Globus pallidus (tissue), 1 donor: Measurements from ENCODE around the gene ALS2.
A peak's percentile ranks its signal among the peaks of the same experiment; 100 is the strongest.

ENCODE experiments used
- DNase-seq: peaks from one replicate; pipeline ENCODE4 v3.0.0-alpha.2; 2015; ENCODE audit warnings: low spot score

Gene ALS2

DNA sequence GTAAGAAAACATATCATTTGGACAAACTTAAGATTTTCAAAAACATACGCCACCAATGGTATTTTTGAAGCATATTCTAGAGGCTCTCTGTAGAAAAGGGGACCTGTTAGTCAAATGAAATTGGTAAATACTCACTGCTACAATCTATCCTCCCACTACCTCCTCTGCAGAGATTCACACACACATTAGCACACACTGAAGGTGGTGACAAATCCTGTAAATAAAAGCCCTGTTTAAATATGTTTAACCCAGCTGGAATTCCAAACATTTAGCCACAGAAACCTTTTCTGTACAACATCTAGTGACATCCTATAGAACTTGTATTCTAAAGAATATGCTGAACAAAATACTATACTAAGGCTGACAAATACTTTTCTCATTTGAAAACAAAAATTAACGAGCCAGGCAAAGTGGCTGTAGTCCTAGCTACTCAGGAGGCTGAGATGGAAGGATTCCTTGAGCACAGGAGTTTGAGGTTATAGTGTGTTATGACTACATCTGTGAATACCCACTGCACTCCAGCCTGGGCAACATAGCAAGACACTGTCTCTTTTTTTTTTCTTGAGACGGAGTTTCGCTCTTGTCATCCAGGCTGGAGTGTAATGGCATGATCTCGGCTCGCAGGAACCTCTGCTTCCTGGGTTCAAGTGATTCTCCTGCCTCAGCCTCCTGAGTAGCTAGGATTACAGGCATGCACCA, 25.9 kb downstream of the ALS2 start:
- DNase-seq = no peak

DNA sequence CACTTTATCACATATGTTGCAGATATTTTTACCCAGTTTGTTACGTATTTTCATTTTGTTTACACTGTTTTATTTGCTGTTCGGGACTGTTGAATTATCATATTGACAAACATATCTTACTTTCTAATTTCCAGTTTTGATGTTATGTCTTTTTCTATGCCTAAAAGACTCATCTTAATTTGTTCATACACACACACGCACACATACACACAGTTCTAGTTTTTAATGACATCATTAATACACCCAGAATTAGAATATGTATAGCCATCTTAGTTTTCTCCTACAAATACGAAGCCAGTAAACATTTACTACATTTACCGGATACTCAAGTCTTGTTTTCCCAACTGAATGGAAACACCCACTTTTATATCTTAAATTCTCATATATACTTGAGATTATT, 29.2 kb downstream of the ALS2 start:
- no peak for DNase-seq

DNA sequence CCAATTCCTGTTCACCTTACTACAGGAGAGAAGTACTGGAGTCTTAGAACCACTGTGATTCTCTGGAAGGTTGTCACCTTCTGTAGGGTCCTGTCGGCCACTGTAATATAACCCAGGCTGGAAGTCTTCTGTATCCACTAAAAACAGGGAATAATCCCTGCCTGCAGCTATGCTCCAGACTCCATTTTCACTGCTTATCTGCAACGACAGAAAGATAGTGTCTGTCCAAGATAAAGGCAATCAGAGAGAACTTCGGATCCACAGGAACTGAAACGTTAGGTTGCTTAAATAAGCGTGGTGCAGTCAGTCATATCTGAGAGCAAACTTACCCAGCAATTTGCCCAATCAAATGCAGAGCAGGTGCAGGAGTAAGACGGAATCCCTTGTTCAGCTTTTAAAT, 34.2 kb downstream of the ALS2 start:
- no peak for DNase-seq

DNA sequence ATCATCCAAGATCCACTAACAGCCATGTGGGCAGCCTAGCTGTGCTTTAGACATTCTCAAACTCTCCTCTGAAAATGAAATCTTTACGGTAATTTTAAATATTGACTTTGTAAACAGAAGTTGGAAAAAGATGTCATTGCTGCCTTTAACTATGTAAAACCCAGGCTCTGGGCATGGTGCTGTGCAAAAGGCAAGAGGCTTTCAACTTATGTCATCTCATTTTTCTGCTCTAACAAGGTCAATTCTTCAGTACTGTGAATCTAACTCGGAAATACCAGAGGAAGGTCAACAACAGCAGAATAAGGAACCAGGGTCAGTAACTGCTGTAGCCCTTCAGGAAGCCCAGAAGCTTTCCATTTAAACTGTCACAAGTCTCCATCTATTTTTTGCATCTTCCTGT, 45.2 kb downstream of the ALS2 start:
- no peak for DNase-seq

DNA sequence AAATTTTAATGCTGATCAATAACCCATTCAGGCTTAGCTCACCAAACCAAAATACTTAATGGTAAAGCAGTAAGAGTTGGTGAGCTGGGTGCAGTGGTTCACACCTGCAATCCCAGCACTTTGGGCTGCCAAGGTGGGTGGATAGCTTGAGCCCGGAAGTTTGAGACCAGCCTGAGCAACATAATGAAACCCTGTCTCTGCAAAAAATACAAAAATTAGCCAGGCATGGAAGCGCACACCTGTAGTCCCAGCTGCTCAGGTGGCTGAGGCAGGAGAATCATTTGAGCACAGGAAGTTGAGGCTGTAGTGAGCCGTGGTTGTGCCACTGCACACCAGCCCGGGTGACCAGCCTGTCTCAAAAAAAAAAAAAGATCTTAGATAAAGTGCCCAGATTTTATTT, 46.6 kb downstream of the ALS2 start:
- DNase-seq = no peak

DNA sequence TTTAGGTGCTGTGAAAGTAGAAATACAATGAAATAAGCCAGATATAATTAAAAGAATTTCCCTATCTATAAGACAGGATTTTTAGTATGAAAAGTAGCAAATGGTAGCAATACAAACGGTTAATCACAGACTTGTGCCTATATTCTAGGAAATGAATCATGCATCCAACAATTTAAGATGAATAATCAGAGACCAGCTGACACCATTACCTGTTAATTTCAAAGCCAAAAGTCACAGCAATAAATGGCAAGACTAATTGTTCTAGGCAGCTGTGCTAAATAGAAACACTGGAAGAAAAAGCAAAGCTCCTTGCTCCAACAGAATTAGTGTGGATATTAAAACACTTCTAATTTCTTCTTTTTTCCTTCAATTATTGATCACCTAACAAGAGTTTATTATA, 47.2 kb downstream of the ALS2 start:
- DNase-seq = no peak

DNA sequence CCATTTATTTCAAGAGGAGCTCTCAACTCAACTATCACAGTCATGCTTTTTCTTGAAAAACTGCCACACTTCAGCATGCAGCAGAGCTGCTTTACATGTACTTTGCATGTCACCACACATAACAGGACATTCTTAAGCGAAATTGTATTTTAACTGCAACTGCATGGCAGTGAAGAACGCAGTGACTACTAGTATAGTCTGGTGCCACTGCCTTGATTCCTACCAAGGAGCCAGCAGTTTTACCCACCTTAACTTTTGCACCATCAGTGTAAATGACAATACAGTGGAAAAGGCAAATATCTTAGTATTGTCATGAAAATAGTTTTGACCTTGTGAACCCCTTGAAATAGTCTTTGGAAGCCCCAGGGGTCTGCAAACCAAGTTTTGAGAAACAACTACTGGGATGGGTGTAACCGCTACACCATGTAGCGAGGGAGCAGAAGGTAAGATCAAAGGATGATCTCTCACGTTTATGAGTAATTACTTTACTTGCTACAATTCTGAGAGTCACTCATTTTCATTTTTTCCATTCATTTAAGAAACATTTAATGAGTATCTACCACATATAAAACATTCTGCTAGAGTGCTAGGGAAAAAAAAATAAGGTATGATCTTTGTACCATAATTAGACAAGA, 50.0 kb downstream of the ALS2 start:
- no peak for DNase-seq

DNA sequence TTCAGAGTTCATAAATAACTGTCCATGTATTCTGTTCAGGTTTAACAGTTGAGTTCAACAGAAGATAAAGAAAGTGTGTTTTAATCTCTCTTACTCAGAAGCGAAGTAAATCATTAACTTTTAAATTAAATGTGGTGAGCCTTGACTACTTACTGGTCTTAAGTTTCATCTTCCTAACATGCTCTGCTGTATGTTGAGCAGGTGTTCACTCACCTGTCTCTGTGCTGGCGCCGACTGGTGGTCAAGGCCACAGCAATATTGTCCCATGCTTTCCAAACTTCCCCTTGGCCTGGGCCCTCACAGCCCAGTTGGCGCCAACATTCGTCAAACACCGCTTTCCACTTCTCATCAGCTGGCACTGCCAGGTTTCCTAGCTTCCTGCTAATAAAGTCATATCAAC, 65.3 kb downstream of the ALS2 start:
- DNase-seq = no peak

DNA sequence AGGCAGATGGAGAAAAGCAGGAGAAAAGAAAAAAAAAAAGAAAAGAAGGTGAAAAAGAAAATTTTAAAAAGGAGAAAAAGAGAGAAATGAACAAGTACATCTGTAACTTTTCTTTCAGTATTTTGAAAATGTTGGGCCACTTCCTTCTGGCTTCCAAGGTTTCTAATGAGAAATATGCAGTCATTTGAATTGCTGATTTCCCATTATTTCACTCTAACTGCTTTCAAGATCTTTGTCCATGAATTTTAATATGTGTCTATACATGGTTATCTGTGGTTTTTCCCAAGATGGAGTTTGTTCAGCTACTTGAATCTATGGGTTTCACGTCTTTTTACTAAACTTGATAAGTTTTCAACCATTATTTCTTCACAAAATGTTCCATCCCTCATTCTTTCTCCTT, 68.0 kb downstream of the ALS2 start:
- no peak for DNase-seq

DNA sequence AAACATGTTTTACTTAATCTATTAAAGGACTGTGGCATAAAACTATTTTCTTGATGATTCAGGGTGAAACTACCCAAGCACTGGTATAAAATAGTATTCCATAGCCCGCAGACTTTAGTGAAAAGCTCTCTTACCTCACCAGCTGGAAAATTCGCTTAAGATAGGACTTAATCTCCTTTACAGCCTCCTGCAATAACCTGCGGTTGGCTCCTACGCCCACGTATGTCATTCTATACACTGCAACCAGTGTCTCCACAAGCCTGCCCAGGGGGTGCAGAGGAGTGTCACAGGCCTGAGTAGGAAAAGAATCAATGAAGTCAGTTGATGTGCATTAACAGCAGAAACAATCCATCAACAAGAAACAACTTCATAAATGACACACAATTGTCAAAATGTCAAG, 71.0 kb downstream of the ALS2 start:
- DNase-seq = no peak

DNA sequence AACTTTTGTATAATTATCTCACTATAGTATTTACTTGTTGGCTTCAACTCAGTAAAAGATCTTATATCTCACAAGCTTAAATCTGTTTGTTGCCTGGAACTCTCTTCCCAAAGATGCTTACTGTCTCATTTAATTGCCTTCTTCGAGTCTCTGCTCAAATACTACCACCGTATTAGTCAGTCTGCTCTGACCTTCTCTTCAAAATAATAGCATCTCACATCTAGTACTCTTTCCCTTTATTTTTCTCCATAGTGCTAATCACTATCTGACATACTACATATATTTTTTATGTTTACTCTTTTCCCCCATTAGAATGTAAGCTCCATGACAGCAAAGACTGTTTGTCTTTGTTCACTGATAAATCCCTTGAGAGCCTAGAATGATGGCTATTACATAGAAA, 71.7 kb downstream of the ALS2 start:
- no peak for DNase-seq

DNA sequence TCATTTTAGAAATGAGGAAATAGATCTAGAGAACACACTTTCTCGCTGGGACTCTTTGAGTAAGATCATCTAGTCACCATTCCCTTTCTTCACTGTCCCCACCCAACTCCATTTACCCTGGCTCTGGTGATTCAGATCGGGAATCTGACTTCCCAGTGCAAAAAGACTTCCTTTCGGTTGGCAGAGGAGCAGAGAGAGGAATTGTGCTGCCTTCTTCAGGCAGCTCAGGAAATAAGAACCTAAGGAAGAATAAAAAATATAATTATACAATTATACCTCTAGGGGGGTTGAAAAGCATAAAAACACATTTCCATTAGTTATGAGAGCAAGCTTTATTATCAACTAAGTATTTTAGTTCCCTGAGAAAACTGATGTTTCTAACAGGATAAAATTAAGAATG, 73.0 kb downstream of the ALS2 start:
- no peak for DNase-seq

DNA sequence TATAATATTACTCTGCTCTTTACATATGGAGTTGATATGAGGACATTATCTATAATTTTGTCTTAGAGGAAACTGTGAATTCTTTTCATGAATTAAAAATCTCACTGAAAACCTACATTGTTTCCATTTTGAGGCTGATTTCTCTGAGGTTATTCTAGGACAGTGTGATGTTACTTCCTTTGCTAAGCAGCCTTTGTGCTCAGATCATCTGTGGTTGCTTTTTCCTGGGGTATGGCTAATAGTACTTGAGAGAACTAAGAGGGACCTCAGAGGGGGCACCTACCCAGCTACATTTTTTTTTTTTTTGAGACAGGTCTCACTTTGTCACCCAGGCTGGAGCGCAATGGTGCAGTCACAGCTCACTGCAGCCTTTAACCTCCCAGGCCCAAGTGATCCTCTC, 73.6 kb downstream of the ALS2 start:
- DNase-seq = no peak

DNA sequence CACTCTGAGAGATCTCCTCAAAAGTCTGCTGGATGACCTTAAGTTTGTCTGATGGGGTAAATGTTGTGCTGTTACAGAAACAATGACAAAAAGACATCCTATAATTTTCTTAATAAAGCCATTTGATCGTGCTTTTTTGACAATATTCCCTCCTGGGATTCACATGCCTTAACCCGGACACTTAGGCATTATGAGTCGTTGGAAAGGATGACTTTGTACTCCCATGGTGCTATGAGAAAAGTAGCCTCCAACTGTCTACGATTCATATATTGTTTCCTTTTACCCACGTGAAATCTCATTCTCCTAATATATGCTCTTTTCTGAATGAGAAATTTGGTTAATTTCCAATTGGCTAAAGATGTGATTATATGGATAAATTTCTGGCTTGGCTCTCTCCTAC, 76.2 kb downstream of the ALS2 start:
- DNase-seq = no peak

DNA sequence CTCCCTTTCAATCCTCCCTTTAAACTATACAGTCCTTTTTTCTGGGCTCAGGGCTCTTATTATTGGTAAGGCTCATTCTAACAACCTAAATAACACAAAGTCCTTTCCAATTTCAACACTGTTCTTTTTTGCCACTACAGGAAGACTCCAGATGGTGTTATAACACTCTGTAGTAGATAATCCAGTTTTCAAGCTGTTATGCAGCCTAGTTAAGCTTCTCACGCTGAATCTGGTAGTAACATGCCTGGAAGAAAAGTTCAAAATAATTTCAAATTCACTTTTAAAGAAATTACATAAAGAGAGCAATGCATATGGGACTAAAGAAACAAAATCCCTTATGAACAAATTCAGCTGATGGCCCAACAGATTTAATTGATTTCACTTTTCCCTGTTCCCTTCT, 79.1 kb downstream of the ALS2 start:
- no peak for DNase-seq

DNA sequence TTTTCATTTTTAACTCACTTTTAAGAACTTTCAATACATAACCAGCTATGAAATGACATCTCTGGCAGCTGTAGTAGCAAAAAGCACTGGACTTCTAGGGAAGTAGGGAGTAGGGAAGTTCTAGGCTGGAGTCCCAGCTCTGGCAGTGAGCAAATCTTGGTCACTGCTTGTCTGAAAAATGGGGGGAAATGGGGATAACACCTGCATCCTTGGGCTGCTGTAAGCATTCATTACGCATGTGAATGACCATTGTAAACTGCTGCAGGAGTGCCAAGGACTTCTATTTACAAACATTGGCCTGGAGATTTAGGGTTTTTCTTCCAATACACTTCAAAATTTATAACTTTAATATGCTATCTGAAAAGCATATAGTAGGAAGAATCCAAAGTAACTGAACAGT, 81.3 kb downstream of the ALS2 start:
- DNase-seq = no peak

DNA sequence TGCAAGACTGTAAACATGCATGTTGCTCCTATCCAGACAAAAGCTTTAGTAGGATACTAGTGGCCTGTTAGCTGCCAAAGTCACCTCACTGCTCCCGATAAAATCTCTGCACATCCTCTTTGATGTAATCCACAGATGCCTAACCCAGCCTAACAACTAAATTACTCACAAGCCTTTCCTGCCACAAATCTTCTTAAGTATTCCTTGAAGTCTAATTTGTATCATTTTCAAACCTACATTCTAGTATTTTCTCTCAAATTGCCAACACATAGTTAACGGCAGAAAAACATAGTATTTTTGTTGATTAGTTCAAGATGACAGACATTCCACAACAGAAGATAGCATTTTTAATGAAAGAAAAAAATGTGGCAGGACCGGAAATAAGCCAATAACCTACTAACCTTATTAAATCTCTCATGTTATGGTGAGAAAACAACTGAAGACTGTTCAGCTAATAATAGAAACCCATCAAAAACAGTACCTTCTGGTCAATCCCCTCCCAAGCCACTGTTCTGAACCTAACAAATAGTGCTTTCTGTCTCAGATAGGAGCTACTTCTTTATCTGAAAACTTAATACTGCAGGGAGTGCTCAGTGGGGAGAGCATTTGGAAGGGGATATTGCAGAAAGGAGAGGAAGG, 82.0 kb downstream of the ALS2 start, which contains the start of gene MPP4:
Gene MPP4 (minus strand): TSS at position 57 of the 639 bp plus-strand sequence. CDS start 4,690 bp downstream, outside the sequence.
- DNase-seq = no peak

DNA sequence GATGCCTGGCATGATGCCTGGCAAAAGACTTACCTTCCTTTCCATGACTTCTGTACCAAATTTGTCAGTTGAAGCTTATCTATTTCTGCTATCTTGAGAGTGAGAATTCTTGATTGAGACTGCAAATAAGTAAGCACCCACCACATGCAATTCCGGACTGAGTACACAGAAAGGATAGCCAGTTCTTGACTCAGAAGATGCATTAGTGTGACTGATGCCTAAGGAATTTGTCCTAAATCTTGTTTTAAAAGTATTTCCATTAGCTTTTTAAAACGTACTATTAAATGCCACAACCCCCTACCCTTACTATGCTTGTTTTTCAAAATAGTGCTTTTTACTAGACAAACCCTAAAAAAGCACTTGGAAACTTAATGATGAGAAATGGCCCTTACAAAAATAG, 82.8 kb downstream of the ALS2 start:
- DNase-seq = no peak

DNA sequence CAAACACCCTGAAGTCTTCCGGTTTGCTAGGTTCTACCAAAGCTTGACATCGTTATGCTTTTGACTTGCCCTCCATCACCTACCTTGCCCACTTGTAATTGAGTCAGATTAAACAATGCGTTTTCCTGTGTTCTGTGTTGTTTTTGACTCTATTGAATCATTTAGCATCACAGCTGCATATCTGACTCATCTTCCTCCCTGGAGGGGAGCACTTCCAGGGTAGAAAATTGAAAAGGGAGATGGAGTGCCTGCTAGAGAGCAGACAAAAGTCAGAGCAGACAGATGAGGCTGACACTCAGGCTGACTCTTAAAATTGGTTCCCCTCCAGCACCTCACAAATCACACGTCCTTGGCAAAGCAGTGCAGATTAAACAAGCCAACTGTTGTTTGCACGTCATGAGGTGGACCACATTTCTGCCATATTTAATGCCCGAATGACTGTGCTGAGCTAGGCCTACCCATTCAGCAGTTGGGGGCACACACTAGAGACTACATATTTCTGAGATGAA, 84.5 kb downstream of the ALS2 start:
- peak; percentile 14 for DNase-seq

DNA sequence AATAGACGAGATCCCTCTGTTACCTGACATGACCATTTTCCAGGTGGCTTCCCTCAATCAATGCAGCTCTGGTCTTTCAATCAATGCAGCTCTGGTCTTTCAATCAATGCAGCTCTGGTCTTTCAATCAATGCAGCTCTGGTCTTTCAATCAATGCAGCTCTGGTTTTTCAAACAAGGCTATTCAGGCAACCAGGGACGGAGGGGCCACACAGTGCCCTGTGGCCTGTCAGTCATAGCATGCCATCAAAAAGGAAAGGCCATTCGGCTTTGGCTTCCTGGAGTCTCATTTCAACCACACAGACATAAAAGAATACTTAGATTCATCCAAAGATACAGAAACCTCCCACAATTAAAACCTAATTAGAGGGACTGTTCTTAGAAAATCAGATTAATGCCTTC, 95.6 kb downstream of the ALS2 start:
- DNase-seq = no peak

DNA sequence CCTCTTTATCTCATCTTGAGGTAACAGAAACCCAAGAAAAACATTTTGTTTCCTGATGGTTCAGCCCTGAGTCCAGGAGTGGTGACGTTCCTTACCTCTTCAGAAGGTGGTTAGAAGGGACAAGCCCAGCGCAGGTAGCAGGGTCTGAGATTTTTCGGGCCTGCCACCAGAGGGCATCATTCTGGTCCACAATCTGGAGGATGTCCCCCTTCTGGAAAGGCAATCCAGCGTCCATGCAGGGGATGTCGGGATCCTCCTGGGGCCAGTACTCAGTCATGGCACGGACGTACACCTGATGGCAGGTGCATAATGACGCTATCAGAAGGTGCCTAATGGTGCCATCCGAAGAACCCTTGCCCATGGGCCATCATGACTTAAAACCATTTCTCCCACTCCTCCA, 100.0 kb downstream of the ALS2 start:
- DNase-seq = no peak

DNA sequence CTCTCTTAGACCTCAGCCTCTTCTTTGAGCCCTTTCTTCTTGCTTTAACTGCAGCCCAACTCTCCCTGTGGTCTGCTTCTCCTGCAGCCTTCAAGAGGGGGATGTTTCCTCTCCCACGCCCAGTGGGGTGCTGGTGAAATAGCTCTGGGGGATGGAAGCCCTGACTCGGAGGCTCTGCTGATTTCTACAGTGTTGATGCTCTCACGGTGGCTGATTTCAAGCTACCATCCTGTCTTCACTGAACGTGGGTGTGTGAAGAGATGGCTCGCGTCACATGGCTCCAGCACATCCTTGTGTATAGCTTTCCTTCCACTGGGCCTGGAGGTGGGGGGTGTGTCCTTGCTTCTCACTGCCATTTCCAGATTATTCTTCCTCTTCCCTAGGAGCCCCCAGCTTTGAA, 102.3 kb downstream of the ALS2 start:
- DNase-seq = no peak

DNA sequence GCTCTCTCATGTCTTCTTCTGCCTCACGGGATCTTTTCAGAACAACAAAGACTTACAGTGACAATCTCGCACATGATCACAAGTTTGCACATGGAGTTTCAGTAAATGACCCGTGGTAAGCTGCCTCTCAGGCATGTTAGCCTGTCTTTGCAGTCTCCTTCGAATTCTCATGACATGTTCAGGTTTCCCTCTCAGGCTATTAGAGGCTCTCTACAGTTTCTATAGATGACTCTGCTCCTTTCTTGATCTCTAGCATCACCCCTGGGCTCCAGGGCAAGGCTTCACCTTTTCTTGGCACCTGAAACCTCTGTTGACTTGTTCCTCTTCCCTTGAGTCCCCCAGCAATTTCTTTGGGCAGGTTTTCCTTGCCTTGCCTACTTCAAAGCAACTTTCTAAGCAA, 105.3 kb downstream of the ALS2 start:
- DNase-seq = no peak
